NK-92 (cell line): Measurements from ENCODE around the gene IRF7.
"Not testable (repeated sequence)": the region's sequence is repeated elsewhere in the genome, so short reads cannot be mapped to it uniquely, and the experiment has no call there.

Experiments used
- DNase-seq: peaks from one replicate; lab custom pipeline; 2025; ENCODE audit not compliant: unreplicated experiment; lab: John Stamatoyannopoulos, UW

IRF7 gene

DNA sequence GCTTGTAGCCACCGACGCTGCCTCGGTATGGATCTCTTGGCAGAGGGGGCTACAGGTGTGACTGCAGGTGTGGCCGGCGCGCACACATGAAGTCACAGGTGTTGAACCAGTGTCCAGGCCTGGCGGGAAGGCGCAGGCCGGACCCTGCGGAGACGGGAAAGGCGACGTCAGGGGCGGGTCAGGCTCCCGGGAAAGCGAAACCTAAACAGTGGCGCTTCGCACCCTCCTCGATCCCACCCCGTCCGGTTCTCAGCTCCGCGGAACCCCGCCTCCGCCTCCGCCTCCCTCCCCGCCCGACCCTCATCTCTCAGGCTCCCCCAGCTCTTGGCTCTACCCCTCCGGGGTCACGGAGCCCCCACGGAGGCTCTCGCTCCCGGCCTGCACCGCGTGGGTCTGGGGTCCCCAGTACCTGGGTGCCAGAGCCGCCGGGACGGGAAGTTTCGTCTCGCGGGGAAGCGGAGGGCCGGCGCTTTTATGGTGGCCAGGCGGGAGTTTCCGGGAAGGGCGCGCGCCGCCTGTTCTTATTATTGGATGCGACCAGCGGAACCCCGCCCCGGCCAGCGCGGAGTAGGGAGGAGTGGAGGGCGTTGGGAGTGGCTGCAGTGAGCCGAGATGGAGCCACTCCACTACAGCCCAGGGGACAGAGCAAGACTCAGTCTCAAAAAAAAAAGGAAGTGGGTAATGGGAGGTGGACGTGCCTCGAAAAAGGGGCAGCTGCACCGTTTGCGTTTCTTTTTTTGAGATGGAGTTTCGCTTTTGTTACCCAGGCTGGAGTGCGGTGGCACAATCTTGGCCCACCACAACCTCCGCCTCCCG lies at the start of gene IRF7:
Gene IRF7, minus strand, starts transcription at position 447 of the 816 bp plus-strand sequence. CDS start 586 bp downstream, outside the sequence.
- peak; percentile 20 for DNase-seq

DNA sequence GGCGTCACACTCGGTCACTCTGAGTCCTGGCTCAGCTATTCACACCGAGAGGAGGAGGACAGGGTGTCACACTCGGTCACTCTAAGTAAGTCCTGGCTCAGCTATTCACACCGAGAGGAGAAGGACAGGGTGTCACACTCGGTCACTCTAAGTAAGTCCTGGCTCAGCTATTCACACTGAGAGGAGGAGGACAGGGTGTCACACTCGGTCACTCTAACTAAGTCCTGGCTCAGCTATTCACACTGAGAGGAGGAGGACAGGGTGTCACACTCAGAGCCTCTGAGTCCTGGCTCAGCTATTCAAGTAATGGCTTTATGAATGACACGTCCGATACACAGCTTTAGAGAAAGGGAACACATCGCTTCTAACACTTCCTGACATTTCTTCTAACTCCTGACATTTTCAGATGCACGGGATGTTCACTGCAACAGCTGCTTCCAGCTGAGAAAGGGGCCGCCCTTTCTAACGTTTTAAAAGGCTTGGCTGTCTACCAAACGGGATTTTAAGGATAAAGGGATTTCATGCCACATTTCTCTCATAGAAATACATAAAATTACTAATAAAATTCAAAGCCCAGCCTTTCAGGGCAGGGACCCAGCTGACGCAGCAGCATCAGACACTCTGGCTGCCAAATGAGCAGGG lies 49.4 kb upstream of the IRF7 start:
- no peak for DNase-seq

DNA sequence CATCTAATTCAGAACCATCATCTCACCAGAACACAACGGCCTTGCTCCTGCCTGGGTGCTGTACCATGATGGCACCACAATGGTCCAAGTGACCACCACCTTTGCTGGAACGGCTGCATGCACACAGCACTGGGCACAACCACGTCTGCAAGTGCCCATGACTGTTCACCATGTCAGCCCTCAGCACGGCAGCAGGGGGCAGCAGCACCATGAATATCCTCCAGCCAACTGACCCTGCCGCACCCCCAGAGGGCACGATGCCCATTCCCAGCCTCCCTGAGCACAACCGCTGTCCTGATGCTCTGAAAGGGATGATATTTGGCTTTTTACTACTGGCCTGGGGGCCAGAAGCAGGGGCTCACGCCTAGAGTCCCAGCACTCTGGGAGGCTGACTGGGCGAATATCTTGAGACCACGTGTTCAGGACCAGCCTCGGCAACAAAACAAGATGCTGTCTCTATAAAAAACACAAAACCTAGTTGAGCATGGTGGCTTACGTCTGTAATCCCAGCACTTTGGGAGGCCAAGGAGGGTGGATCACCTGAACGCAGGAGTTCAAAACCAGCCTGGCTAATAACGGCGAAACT lies 47.0 kb upstream of the IRF7 start:
- no peak for DNase-seq

DNA sequence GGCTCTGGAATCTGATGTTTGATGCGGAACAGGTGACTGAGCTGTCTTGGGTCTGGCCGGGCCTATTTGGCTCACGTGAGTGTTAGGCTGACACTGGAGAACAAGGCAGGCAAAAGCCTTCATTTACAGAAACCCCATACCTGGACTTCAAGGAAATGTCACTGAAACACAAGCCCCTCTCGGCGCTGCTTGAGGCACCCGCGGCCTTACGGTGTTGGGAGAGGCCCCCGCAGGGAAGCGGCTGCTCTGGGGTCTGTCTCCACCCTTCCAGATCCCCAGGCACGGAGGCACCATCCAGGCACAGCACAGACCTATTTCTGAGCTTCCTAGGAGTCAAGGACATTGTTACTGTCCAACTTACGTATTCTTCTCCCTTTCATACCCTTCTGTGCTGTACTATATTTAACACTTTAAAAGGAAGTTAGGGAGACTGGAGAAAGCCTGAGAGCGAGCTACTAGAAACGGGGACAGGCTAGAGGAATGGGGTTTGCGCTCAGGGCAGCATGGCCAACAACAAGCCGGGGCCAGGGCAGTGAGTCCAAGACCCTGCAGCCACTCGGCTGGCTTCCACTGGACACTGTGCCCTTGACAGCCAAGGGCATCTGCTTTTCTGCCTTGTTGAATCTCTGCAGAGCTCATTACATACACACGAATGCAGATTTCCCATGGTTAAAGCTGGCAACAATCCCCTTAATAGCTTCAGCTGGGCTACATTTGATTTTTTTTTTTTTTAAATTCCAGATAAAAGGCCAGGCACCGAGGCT lies 45.1 kb upstream of the IRF7 start:
- DNase-seq: no peak

DNA sequence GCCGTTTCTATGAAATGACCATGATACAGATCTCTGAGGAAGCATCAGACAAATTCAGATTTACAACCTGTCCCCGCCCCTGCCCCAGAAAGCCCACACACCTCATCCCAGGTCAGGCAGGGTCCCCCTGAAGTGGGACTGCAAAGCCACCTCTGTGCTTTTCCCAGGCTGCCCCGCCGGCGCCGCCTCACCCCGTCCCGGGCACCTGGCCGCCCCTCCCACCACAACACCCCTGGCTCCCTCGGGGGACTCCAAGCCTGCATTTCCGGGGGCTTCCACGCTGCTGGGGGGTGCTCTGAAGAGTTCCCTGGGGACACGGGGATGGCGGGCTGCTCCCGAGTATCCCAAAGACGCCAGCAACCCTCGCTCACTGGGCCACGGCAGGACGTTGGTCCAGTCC lies 44.5 kb upstream of the IRF7 start:
- no peak for DNase-seq

DNA sequence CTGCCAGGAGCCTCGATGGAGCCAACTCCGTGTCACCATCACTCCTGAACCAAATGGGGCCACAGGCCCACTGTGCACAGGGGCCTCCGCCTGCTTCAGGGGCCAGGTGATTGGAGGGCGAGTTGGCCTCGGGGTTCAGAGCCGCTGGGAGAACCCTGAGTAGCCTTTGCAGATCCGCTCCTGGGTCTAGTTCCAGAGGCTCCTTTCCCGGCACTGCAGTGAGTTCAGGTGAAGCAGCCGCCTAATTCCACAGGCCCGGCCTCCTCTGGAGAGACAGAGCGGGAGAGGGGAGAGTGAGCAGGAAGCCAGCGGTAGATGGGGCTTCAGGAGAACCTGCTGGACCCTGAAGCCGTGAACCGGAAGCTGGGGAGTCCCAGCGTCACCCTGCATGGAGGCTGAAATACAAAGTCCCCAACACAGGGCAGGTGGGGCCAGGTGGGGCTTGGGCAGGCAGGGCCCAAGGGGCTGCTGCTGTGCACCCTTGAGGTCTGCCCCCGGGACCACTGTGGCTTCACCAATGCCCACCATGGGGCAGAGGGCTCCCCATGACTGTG lies 43.9 kb upstream of the IRF7 start:
- DNase-seq: no peak

DNA sequence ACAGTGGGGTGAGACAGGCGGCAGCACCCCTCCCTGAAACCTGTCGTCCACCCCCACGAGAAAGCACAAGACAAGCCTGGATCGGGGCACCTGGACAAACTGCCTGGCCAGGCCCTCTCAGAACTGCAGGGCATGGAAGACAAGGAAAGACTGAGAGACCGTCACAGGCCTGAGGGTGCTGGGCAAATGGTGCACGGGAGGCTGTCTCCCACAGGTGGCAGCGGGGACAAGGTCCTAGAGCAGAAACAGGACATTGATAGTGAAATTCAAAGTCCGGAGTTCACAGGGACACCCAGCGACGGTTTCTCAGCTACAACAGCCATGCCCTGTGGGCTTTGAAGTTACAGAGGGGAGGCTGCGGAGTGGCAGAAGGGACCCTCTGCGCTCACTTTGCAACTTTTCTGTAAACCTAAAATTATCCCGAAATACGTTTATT lies 42.0 kb upstream of the IRF7 start:
- DNase-seq: no peak

DNA sequence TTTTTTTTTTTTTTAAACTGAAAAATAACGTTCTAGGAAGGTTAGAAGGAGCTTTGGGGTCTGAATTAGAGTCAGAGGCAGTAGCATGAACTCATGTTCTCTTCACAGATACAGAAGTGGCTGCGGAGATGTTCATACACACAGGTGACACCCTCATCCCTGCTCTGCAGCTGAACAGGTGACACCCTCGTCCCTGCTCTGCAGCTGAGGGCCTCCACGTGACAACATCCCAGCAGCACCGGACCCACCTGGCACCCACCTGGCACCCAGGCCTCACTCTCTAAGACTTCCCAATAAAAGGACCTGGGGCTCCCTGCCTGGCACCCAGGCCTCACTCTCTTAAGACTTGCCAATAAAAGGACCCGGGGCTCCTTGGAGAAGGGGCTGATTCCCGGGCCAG lies 41.1 kb upstream of the IRF7 start:
- no peak for DNase-seq

DNA sequence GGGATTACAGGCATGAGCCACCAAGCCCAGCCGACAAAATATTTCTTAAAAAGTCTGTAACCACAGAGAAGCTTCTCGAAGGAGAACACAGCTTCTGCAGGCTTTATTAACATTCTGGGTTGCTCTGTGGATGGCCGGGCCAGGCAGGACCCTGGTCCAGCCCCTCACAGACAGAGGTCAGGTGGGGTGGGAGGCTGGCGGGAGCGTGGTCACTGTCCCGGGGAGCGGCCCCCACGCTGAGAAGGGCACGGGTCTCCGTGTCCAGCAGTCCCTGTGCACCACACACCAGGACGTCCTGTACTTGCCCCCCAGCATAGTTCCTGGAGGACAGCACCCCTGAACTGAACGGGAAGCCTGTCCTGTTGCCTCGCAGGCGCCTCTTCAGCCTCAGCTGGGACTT lies 40.7 kb upstream of the IRF7 start:
- no peak for DNase-seq

DNA sequence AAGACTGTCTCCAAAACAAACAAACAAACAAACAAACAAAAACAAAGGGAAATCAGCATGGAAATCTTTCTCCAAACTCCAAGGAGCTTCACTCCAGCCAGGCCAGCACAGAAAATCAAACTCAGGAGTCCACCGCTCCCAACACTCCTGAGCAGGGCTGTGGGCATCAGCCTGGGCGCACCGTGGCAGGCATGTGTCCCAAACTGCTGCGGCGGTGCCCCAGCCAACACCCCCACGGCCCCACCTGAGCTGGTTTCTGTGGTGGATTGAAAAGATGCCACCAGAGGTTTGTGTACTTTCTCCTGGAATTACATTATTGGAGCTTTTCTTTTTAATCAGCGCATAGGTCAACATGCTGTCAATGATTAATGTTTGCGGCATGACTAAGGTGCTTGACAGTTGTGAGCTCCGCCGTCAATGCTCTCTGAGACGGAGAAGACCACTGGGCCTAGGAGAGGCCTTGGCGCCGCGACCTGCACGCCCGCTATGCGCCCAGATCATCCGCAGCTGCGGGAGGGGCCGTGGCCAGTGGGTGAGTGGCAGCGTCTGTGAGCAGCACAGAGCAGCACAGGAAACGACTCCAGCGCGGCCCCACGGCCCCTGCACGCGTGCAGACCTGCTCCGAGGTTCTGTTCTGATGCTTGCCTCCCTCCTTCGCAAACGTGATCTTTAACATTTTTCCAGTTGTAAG lies 39.4 kb upstream of the IRF7 start:
- no peak for DNase-seq

DNA sequence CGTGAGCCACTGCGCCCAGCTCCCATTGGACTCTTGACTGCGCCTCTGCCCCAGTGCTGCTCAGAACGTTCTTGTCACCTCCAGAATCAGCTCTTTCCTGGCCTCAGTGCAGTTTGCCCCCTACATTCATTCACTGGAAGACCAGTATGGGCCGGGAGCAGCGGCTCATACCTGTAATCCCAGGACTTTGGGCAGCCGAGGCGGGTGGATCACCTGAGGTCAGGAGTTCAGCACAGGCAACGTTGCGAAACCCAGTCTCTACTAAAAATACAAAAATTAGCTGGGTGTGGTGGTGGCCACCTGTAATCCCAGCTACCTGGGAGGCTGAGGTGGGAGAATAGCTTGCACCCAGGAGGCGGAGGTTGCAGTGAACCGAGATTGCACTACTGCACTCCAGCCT lies 38.7 kb upstream of the IRF7 start:
- DNase-seq: not testable (repeated sequence)

DNA sequence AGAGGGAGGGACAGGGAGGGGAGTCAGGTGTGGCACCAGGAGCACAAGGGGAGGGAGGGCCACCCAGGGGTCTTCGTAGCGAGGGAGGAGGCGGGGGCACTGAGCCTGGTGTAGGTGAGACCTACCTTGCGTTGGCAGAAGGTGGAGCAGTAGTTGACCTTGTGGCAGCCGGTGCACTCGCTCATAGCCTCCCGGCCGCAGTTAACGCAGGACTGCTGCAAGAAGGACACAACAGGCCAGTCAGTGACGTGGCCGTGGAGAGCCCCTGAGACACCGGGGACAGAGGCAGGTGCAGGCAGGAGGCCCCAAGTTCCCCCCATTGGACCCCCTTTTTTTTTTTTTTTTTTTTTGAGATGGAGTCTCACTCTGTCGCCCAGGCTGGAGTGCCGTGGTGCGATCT lies 38.1 kb upstream of the IRF7 start:
- DNase-seq: no peak

DNA sequence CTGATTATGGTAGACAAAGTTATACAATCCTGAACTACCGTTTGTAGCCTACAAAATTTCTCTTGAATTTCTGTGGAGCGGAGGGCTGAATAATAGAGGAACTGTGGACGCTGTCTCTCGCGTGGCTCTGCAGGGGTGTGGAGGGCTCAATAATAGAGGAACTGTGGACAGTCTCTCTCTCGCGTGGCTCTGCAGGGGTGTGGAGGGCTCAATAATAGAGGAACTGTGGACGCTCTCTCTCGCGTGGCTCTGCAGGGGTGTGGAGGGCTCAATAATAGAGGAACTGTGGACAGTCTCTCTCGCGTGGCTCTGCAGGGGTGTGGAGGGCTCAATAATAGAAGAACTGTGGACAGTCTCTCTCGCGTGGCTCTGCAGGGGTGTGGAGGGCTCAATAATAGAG lies 37.4 kb upstream of the IRF7 start:
- not testable (repeated sequence) for DNase-seq

DNA sequence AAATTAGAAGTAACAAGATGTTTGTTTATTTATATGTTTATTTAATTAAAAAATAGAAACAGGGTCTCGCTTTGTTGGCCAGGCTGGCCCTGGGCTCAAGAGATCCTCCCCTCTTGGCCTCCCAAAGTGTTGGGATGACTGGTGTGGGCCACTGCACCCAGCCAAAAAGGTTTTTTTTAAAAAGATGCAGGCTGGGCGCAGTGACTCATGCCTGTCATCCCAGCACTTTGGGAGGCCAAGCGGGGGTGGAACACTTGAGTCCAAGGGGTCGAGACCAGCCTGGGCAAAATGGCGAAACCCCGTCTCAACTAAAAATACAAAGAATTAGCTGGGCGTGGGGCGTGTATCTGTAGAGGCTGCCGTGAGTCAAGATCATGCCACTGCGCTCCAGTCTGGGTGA lies 34.7 kb upstream of the IRF7 start:
- no peak for DNase-seq

DNA sequence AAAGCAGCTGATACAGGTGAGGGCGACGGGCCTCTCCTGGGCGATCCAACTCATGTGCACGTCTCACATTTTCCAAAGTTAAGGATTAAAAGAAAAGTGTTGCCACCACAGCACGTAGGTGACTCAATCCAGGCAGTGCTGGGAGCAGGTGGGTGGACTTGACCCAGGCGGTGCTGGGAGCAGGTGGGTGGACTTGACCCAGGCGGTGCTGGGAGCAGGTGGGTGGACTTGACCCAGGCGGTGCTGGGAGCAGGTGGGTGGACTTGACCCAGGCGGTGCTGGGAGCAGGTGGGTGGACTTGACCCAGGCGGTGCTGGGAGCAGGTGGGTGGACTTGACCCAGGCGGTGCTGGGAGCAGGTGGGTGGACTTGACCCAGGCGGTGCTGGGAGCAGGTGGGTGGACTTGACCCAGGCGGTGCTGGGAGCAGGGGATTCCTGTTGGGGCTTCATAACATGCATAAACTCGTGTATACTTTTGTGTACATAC lies 32.0 kb upstream of the IRF7 start:
- not testable (repeated sequence) for DNase-seq

DNA sequence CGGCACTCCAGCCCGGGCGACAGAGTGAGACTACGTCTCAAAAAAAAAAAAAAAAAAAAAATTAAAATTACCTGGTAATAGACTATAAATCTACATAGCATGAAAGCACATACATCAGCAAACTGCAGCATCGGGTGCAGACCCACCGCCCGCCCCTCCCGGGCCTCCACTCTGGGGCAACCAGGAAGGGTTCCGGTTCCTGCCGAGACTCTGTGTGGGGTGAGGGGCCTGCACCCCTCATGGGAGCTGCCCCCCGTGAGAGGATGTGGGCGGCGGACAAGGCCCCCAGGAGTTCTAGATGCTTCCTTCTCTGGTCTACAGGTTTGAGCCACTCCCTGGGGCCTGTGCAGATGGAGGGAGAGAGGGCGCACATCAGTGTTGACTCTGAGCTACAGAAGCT lies 30.5 kb upstream of the IRF7 start:
- DNase-seq: no peak

DNA sequence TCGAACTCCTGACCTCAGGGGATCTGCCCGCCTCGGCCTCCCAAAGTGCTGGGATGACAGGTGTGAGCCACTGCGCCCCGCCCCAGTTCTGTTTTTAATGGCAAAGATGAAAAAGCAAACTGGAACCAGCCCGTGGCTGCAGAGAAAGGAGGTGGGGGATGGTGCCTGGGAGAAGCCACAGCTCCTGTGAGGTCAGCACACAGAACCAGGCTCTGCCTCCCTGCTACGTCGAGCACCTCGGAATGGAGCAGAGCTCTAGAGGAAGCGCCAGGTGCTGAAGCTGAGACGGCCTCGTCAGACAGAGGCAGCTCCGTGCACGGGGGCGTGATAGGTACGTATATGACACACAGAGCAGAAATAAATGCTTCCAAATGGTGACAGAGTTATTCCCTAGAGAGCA lies 29.8 kb upstream of the IRF7 start:
- no peak for DNase-seq

DNA sequence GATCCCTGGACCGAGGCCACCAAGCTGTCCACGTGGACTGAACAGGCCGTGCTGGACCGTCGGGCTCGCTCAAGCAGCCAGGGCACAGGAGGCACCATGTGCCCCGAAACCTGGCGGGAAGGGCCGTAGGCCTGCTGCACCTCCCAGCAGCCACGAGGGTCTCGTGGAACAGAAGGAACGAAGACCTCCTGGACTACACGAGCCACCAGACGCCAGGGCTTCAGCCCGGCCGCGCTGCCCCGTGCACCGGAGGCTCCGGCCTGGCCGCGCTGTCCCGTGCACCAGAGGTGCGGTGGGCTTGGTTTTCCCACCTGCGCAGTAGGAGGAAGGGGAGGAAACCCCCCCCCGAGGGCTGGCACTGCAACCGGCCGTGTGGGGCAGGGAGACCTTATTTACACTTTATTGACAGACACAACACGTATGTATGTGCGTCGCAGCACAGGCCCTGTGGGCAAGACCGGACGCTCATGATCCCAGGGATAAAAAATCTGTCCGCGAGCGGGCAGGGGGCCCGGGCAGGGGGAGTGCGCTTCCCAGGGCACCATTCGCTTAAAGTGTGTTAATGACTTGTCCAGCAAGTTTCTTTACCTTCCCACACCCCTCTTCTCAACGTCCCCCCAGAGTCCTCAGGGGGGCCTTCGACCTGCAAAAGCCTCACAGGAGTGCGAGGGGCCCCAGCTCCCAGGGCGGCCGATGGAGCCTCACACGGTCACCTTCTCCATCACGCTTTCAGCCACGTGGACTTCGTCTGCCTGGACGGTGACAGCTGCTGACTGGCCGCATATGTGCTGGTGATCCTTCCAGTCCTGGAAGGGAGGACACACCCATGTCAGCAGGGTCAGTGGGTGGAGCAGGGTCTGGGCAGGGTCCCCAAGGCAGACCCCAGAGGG lies 28.3 kb upstream of the IRF7 start:
- DNase-seq: no peak

DNA sequence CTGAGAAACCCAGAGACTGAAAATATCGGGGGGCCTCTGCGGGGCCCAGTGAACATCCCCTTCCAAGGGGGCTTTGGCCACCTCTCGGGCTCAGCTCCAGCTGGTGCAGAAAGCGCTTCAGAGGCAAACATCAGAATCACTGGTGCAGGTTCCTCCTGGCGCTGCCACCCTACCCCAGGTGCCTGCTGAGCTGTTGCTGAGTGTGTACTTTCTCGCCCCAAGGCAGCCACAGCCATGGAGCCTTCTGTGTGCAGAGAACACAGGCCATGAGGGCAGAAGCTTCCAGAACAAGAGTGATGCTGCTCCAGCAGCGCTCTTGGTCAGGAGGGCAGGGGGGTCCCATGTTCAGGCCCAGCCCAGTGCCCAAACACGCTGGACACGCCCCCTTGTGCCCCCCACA lies 27.6 kb upstream of the IRF7 start:
- no peak for DNase-seq
